GM18909 (cell line): ENCODE results near the gene STK24.
A peak's percentile ranks its signal among the peaks of the same experiment; 100 is the strongest.

ENCODE experiments used
- ATAC-seq: cut with Tn5 transposase; IDR thresholded peaks from one replicate; pipeline ENCODE4 v1.9.1; 2021; ENCODE audit warnings: mild to moderate bottlenecking; ENCODE audit not compliant: unreplicated experiment, poor library complexity

STK24 gene

GRCh38 chr13:98536729-98537128, 40.2 kb downstream of the STK24 start:
- no peak for ATAC-seq

- ATAC-seq = no peak
Measured at GRCh38 chr13:98535501-98536354, 41.2 kb downstream of the STK24 start.

- ATAC-seq = no peak
Measured at GRCh38 chr13:98534821-98535220, 42.1 kb downstream of the STK24 start.

DNA sequence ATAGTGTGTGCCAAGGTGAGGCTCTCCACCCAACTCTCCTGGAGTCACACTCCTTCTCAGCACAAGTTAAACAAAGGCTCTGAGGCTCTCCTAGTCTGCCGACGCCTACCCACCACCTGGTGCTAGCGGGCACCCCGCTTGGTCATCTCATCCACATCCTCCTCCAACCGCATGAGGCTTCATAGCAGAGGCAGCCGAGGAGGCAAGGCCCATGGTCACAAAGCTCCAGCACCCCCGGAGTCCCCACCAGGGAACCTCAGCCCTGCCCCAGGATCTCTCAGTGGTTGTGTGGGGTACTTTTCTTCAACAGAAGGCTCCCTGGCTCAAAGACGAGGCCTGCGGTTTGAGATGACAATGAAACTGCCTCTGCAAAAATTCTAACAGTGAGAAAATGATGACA, 43.0 kb downstream of the STK24 start:
- no peak for ATAC-seq

GRCh38 chr13:98532254-98532653, 44.7 kb downstream of the STK24 start:
- ATAC-seq = no peak

DNA sequence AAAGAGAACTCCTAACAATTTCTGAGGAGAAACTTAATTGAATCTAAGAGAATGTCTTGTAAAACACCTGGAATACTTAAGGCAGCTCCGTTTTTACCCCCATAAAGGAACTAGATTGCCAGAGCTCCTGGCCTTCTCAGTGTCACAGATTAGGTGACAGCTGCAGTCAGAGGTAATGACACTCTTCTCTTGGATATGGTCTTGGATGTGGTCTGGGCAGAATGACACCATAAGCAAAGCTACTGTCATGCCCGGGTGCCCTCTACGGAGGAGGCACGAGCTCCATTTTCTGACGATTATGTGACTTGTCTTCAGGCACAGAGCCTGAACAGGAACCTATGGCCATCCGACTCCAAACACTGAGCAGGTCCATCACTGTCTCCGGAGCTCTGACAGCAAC, 46.7 kb downstream of the STK24 start:
- ATAC-seq = no peak

GRCh38 chr13:98529171-98529570, 47.7 kb downstream of the STK24 start:
- ATAC-seq = no peak

DNA sequence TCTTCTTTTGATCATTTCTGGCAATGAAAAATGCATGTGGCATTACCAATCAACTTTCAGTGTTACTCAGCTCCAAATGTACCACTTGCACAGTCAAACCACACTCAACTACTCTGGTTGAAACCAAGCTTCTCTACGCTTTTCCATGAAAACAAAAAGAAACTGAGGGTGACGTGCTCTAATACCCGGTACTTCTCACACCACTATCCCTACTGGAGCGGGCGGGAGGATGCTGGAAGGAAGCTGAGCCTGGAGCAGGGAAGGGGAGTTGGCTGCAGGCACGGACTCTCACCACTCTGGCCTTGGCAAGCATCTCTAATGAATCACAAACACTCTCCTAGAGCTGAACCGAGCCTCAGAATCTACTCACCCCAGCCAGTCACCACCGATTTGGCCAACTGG, 48.2 kb downstream of the STK24 start:
- ATAC-seq = no peak

- ATAC-seq = no peak
Measured at GRCh38 chr13:98527526-98527925, 49.4 kb downstream of the STK24 start.

GRCh38 chr13:98526182-98526512, 50.8 kb downstream of the STK24 start:
- ATAC-seq = peak; percentile 25

DNA sequence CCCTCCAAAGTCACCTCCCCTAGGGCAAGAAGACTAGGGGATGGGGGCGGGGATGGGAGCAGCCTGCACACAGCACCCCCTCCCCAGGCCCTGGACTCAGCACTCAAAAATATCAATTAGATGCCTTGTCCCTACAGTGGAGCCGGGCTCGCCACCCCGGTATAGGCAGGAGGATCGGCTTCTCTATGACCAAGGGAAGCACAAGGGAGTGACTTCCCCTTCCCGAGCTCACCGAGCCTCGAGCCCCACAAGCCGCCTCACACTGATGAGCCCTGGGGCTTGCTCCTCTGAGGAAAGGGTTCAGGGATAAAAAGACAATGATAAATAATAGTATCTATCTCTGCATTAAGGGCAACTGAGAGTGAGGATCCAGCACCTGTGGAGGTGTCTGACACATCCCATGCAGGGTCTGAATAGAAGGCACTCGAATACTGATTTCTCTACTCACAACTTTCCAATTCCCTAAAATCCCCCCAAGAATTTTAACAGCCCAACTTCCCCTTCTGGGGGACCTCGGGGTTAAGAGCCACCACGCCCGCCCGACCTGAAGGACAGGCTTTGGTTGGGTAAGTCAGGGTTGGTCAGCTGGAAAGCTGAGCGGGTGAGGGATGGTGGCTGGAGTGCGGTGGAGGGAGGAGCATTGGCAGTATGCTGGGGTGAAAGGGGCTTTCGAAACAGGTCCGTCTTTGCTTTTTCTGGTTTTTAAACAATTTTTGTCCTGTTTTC, 51.3 kb downstream of the STK24 start:
- ATAC-seq = peak; percentile 44

- ATAC-seq = no peak
Measured at GRCh38 chr13:98524793-98525192, 52.1 kb downstream of the STK24 start.

DNA sequence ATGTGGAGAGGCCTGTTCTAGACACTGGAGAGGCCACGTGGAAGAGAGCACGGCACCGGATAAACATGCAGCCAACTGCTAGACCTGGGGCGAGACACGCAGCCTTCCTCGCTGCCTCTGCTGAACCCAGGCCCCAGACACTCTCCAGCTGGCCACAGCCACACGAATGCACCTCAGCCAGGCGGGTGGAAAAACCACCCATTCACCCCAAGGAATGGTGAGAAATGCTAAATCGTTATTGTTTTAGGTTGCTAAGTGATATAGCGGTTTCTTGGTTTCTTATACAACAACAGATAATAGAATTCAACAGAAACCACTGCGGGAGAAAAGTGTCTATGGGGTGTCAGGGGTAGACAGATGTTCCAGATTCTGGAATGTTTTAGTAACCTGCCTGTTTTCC, 52.5 kb downstream of the STK24 start:
- no peak for ATAC-seq

- ATAC-seq = peak; percentile 56
Measured at GRCh38 chr13:98523455-98524102, 53.3 kb downstream of the STK24 start.

DNA sequence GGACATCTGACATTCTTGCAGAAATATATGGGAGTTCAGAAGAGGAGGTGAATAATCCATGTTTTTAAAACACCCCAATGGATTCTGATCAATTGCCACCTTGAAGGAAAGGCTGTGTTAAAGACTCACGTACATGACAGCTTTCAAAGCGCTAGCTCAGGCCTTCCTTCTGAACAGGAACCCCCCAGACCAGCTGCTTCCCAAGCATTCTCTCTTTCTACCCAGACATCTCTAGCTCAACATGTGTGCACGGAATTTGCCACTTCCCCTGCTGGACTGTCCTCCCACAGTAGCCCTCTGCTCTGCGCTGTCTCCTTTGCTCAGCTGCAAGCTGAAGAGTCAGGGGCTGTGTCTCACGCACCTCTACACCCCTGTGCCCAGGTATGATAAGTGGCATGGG, 54.5 kb downstream of the STK24 start:
- no peak for ATAC-seq

- no peak for ATAC-seq
Measured at GRCh38 chr13:98521461-98522247, 55.3 kb downstream of the STK24 start.

DNA sequence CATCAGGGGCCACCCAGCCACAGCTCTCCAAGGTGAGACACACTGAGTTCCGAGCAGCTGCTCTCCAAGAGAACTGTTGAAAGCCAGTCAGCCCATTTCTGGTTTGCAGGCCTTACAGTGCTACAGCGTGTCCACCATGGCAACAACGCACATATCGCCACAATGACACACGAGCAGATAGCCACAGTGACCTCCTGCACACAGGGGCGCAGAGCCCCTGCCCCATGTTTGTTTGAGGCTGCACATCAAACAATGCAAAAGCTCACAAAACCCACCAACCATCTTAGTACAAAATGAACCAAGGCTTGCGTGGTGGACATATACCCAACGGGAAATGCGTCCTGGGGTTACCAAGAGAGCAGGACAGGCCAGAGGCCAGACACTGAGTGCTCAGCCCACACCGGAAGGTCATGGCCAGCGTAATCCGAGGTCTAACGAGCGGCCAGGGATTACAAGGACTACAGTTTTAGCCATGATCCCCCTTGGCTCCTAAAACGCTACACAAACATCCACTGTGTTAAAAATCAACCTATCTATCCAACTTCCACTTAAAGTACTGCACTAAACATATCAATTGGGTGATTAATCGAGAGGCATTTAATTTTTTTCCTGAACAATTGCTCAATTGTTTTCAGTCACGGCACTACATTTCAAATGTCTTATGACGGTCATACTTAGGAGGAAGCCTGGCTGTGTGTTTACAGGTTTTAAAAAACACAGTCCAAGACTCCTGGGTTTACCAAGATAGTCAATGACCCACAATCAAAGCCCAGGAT, 56.0 kb downstream of the STK24 start:
- ATAC-seq = no peak

DNA sequence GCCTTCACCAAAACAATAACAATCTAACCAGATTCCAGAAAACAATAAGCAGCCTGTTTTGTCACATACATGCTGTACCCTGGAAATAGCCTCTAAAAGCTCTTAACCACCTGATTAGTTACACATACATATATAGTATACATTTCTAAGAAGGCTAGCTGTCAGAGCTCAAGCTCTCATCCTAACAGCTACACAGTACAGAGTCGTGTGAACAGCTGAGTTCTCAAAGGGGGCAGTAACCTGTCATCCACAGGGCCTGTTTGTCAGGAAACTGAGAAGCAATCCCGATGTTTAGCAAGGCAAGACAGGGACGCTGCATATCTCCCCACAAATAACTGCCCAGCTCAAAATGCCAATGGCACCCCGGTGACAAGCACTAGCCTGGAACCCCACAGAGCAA, 56.9 kb downstream of the STK24 start:
- ATAC-seq = no peak

GRCh38 chr13:98517576-98518310, 59.2 kb downstream of the STK24 start:
- peak; percentile 38 for ATAC-seq
